Amniotic epithelial cell (primary cell): ENCODE results near the gene CCDC134.

Experiments
- DNase-seq: peaks from one replicate; pipeline ENCODE4 v3.0.0-alpha.2; 2010; ENCODE audit warnings: low read depth

Gene CCDC134

DNA sequence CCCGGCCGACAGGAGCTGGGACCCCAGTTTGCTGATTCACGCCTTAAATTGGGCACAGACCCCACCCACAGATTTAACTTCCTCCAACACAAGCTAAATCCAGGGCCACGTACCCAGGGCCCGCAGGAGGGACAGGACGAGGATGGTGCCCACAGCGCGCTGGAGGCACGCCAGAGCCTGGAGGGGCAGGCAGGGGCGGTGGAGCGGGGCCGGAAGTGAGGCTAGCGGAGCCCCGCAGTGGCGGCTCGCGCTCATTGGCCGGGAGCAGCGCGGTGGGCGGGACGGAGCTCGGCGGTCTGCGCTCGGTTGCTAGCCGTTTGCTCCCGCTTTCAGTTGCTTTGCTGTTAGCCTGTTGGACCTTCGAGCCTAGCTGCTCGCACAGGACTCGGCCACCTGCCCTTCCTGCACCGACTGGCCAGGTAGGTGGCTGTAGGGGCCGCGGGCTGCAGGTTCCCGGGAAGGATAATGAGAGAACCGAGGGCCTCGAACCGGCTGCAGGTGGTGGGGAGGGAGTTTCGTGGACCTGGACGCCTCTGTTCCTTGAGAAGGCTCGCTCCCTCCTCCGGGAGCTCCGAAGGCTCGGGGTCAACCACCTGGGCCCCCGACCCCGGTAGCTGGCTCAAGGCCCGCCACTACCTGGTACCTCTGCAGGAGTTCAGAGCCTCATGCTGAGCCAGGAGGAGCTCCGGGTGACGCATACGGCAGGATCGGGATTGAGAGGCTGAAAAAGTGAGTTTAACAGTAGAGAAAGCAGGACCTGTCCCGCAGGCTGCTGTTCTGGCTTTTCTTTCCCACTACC lies at the start of gene CCDC134:
TSS of gene CCDC134 (plus strand) at position 332 of the 799 bp plus-strand sequence. CDS start 8,212 bp downstream, outside the sequence.
- peak; percentile 68 for DNase-seq

DNA sequence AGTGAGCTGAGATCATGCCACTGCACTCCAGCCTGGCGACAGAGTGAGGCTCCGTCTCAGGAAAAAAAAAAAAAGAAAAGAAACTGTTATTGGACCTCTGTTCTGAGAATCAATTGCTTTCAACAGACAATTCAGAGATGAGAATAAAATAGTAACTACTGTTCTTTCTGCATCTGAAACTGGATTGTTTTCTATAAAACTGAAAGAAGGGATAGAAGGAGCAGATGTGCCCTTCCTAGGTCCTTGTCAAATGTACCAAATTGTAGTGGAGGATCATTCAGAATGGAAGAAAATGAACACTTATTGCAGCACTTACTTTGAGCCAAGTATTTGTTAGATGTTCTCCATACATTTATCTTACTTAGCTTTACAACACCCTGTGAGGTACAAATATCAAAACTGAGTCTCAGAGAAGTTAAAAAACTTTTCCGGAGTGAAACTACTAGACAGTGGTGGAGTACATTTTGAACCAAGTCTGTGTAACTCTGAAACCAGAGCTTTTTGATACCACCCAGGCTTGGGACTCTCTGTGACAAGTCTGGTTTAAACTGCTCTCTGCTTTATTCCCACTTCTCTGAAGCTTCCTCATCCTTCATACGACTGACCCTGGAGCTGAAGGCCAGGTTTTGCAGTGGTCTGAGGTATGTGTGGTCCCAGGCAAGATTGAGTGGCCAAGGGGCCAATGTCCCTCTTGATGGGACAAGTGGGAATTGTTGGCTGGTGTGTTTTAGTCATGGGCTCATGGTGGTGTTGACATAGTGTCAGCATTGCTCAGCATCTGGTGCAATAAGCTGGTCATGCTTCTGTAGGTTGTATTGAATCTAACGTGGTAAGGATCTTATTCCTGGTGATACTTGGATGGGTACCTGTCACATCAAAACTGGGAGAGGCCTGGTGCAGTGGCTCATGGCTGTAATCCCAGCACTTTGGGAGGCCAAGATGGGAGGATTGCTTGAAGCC lies 48.2 kb upstream of the CCDC134 start:
- no peak for DNase-seq

GRCh38 chr22:41753984-41754383 lies 46.5 kb upstream of the CCDC134 start:
- no peak for DNase-seq

DNA sequence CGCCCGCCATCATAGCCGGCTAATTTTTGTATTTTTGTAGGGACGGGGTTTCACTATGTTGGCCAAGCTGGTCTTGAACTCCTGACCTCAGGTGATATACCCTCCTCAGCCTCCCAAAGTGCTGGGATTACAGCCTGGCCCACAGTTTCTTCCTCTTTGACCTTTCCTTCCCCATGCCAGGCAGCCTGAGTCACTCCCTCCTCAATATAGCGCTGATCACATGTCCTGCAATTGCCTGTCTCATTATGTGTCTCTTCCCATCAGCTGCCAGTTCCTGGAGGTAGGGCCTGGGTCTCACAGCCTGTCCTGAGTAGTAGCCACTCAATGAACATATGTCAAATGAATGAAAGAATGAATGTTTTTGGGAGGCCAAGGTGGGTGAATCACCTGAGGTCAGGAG lies 43.0 kb upstream of the CCDC134 start:
- DNase-seq = no peak

DNA sequence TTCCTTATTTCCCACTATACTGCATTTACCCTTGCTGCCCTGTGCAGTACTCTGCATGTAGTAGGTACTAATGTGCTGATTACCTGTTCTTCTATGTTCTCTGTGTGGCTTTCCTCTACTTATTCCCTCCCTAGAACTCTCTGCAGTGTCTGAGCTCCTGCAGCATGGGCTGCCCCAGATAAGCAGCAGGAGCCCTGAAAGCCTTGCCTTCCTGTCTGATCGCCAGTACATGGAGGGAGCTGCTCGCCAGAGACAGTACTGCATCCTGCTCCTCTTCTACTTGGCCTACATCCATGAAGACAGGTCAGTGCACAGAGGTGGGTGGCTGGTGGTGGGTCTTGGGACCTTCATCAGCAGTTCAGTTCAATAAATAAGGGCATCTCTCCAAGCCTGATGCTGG lies 42.2 kb upstream of the CCDC134 start:
- DNase-seq = no peak

GRCh38 chr22:41762980-41763779 lies 37.3 kb upstream of the CCDC134 start:
- DNase-seq = peak; percentile 21

DNA sequence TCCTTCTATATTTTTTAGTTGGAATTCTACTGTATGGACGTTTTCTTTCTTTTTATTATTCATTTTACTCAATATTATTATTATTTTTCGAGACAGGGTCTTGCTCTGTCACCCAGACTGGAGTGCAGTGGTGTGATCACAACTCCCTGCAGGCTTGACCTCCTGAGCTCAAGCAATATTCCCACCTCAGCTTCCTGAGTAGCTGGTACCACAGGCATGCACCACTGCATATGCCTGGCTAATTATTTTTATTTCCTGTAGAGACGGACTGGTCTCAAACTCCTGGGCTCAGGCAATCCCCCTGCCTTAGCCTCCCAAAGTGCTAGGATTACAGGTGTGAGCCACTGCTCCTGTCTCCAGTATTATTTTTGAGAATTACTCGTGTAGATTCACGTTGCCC lies 34.0 kb upstream of the CCDC134 start:
- no peak for DNase-seq

DNA sequence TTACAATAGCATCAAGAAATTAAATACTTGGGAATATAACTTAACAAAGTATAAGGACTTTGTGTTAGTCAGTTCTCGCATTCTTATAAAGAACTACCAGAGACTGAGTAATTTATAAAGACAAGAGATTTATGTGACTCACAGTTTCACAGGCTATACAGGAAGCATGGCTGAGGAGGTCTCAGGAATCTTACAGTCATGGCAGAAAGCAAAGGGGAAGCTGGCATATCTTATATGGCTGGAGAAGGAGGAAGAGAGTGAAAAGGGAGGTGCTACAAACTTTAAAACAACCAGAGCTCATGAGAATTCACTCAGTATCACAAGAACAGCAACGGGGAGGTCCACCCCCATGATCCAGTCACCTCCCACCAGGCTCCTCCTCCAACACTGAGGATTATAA lies 32.0 kb upstream of the CCDC134 start:
- peak; percentile 31 for DNase-seq

- DNase-seq = no peak
These were observed 29.6 kb upstream of the CCDC134 start for GRCh38 chr22:41770715-41771468.

DNA sequence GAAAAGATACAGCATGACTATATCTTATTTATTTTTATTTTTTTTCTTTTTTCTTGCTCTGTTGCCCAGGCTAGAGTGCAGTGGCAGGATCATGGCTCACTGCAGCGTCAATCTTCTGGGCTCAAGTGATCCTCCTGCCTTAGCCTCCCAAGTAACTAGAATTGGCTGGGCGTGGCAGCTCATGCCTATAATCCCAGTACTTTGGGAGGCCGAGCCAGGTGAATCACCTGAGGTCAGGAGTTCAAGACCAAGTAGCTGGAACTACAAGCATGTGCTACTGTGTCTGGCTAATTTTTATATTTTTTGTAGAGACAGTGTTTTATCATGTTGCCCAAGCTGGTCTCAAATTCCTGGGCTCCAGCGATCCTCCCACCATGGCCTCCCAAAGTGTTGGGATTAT lies 28.3 kb upstream of the CCDC134 start:
- DNase-seq = no peak

DNA sequence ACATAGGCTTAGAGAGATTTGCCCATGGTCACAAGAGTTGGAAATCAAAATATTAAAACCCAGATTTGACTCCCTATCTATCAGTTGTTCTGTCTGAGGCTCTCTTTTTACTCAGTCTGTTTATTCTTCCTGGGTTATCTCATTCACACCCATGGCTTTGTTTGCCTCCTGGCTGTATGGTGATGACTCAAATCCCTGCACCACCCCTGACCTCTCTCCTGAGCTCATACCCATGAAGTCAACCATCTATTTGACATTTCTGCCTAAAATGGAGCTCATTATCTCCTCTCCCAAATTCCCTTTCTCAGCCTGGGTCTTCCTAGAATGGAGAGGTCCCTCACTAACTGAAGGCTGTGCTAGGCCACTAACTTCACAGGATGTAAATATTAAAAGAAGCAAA lies 27.8 kb upstream of the CCDC134 start:
- peak; percentile 15 for DNase-seq

- DNase-seq = no peak
These were observed 25.1 kb upstream of the CCDC134 start for GRCh38 chr22:41775338-41775737.

DNA sequence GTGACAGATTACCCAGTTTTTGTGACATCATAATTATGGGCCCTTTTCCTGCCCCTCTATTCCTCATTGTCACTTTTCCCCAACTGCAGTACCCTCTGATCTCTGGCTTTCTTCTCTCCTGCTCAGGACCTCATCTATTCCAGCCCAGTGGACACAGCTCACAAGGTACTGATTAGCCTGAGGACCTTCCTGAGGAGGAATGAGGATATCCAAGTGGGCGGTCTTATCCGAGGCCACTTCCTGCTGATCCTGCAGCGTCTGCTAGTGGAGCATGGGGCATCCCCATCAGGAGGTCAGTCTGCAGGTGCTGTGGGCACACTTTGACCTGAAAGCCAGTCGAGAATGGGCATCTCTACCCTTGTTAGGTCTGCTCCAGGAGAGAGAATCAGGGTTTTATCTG lies 24.5 kb upstream of the CCDC134 start:
- DNase-seq = no peak

GRCh38 chr22:41776381-41776780 lies 24.1 kb upstream of the CCDC134 start:
- no peak for DNase-seq

GRCh38 chr22:41777749-41778425 lies 22.6 kb upstream of the CCDC134 start:
- no peak for DNase-seq

DNA sequence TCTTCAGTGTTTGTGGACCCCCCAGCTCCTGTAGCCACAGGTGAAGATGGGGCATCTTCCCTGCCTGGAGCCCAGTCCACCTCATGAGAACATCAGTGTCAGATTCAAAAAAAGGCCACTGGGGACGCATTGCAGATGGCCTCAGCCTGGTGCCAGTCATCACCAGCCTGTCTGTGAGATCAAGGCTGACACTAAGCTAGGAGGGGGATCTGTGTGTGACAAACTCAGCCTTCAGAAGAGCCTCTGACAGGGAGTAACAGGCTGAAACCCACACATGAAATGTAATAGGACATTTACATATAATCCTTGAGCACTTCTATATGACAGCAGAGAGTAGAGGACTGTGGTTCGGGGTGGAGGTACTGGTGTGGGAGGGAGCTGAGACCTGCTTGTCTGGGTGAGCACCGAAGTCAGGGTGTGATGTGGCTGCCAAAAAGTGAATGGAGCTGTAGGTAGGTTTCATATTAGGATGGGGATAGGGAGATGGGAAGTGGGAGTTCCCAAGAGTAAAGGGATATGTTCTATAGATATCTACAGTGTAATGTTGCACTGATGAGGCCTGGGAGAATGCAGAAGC lies 20.5 kb upstream of the CCDC134 start:
- no peak for DNase-seq

GRCh38 chr22:41780746-41781505 lies 19.6 kb upstream of the CCDC134 start:
- peak; percentile 25 for DNase-seq

DNA sequence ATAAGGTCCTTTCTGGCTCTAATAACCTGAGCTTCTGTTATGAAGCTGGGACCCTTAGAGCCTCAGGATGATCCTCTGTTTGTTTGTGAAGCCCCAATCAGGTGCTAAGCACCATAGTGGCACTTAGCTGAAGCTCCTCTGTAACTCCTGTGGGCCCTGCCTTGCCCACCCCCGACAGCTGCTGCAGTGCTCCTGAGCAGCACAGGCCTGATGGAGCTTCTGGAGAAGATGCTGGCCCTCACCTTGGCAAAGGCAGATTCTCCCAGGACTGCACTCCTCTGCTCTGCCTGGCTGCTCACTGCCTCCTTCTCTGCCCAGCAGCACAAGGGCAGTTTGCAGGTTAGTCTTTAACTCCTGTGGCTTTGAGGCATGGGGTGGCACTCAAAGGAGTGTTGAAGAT lies 19.0 kb upstream of the CCDC134 start:
- no peak for DNase-seq

DNA sequence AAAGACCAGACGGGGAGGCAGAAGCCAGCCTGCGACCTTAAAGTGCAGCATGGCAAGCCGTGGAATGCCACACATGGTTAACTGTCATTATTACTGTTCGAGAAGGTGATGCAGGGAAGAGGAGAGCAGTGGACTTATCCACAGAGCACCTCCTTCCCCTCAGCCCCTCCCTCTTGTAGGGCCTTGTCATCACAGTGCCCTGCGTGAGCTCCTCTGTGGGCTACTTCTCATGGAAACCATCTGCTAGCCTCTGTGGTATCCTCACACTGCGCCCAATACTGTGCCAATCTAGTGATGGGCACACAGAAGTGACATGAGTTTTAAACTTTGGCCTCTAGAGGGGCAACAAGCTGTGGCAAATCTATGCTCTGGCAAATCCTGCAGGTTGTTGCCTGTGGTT lies 18.2 kb upstream of the CCDC134 start:
- DNase-seq = no peak

DNA sequence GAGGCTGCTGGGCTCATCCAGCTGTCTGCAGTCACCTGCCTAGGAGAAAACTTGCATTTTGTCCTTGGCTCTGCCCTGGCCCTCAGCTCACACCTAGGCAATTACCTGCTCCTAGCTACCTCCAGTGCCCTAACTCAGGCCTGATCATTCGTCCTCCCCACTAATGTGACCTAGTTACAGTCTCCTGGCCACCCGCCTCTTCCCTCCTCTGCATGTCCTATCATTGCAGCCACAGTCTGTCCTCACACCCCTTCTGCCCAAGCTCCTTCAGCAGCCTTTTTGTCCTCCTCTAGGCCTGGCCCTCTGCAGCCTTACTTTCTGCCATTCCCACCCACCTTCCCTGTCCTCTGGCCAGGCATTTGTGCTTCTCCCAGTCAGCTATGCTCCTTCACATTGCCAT lies 17.7 kb upstream of the CCDC134 start:
- DNase-seq = no peak
